K562 (cell line): ENCODE results near the gene TNNI2. TPM values are rescaled to one million over a fixed set of nuclear protein-coding genes. Genes with fewer than 3 reads are reported as not detected.

Source experiments
- CREBBP ChIP-seq: IDR thresholded peaks from one replicate; pipeline ENCODE4 v1.6.1; 2012; ENCODE audit warnings: low read depth, mild to moderate bottlenecking, control low read depth, inconsistent platforms, low read length
- CTCFL ChIP-seq: IDR thresholded peaks from 2 replicates; pipeline ENCODE4 v1.6.1; 2011; ENCODE audit warnings: borderline replicate concordance, low read depth, mild to moderate bottlenecking, moderate library complexity, low read length; ENCODE audit not compliant: insufficient read depth, poor library complexity, severe bottlenecking
- HES1 ChIP-seq: fragments of 450-650 bp; IDR thresholded peaks from 2 replicates; pipeline ENCODE4 v1.6.1; 2016; ENCODE audit warnings: low read depth, mild to moderate bottlenecking, moderate library complexity
- IRF2 ChIP-seq: sonication (generic); formaldehyde crosslinking; IDR thresholded peaks from 2 replicates; pipeline ENCODE4 v1.8.1; 2022; ENCODE audit warnings: mild to moderate bottlenecking, missing genetic modification reagents
- JUND ChIP-seq, 2 experiments: IDR thresholded peaks; 2 replicates in 1 of 2; 3 replicates in 1 of 2; pipeline ENCODE4 v1.6.1; 2011; ENCODE audit warnings: borderline replicate concordance in 2 of 2, low read depth in 2 of 2, low read length in 2 of 2, improper control_type of control experiment in 1 of 2, missing biosample characterization in 1 of 2, missing genetic modification characterization in 1 of 2, missing genetic modification reagents in 1 of 2
- MAFG ChIP-seq: fragments of 450-650 bp; conservative IDR thresholded peaks from 2 replicates; pipeline ENCODE4 v1.6.1; 2016; ENCODE audit warnings: missing genetic modification characterization, missing compliant biosample characterization
- MYBL2 ChIP-seq, 2 experiments: fragments of 450-650 bp in 1 of 2; sonication (generic) in 1 of 2; formaldehyde crosslinking in 1 of 2; IDR thresholded peaks; 2 replicates each; pipeline versions ENCODE4 v1.6.1 to v1.8.1; 2017 to 2022; ENCODE audit warnings: borderline replicate concordance in 1 of 2, inconsistent platforms in 1 of 2, low read depth in 1 of 2, mild to moderate bottlenecking in 1 of 2, missing genetic modification reagents in 1 of 2, moderate library complexity in 1 of 2
- NR0B1 ChIP-seq: fragments of 450-650 bp; IDR thresholded peaks from one replicate; pipeline ENCODE4 v1.6.1; 2018; ENCODE audit warnings: mild to moderate bottlenecking, moderate library complexity; ENCODE audit not compliant: partially characterized antibody
- SAFB ChIP-seq: fragments of 200-400 bp; formaldehyde crosslinking; IDR thresholded peaks from 2 replicates; pipeline ENCODE4 v1.6.1; 2017; ENCODE audit warnings: low read depth, low read length, borderline replicate concordance
- SAFB2 ChIP-seq: fragments of 200-400 bp; formaldehyde crosslinking; IDR thresholded peaks from 2 replicates; pipeline ENCODE4 v1.6.1; 2018; ENCODE audit warnings: borderline replicate concordance, low read length, low read depth, moderate library complexity; ENCODE audit not compliant: severe bottlenecking
- SIN3A ChIP-seq, 2 experiments: fragments of 150-350 bp in 1 of 2; IDR thresholded peaks; 2 replicates each; pipeline ENCODE4 v1.6.1; 2011 to 2016; ENCODE audit warnings: borderline replicate concordance in 2 of 2, low read depth in 2 of 2, low read length in 2 of 2, mild to moderate bottlenecking in 2 of 2, moderate library complexity in 2 of 2; ENCODE audit not compliant: control insufficient read depth in 1 of 2
- TAF15 ChIP-seq: fragments of 200-400 bp; formaldehyde crosslinking; IDR thresholded peaks from 2 replicates; pipeline ENCODE4 v1.6.1; 2017; ENCODE audit warnings: mild to moderate bottlenecking, low read depth, low read length, moderate library complexity
- TCF15 ChIP-seq: fragments of 250-450 bp; sonication (Bioruptor Pico); IDR thresholded peaks from 2 replicates; pipeline ENCODE4 v1.8.0; 2022; ENCODE audit warnings: moderate library complexity, mild to moderate bottlenecking, inconsistent platforms
- ZNF121 ChIP-seq: sonication (generic); formaldehyde crosslinking; conservative IDR thresholded peaks from 2 replicates; pipeline ENCODE4 v1.8.0; 2022; ENCODE audit warnings: missing genetic modification reagents
- ZNF224 ChIP-seq: sonication (generic); formaldehyde crosslinking; IDR thresholded peaks from 2 replicates; pipeline ENCODE4 v1.8.0; 2022; ENCODE audit warnings: mild to moderate bottlenecking, missing genetic modification reagents
- ZNF384 ChIP-seq: IDR thresholded peaks from 2 replicates; pipeline ENCODE4 v1.6.1; 2012; ENCODE audit warnings: low read depth, low read length, improper control_type of control experiment
- ZNF395 ChIP-seq: fragments of 200-800 bp; sonication (Bioruptor generic); IDR thresholded peaks from 2 replicates; pipeline ENCODE4 v1.6.1; 2017; ENCODE audit warnings: missing genetic modification characterization, missing compliant biosample characterization
- ZNF445 ChIP-seq: fragments of 250-450 bp; sonication (Bioruptor Pico); IDR thresholded peaks from 2 replicates; pipeline ENCODE4 v1.4.0; 2020; ENCODE audit warnings: low read depth, mild to moderate bottlenecking, moderate library complexity
- ZNF644 ChIP-seq: fragments of 200-800 bp; sonication (Bioruptor generic); IDR thresholded peaks from 2 replicates; pipeline ENCODE4 v1.6.1; 2016; ENCODE audit warnings: low read depth, missing genetic modification characterization, missing compliant biosample characterization
- polyA plus RNA-seq, 8 experiments: library from polyadenylated mRNA; depleted of rRNA in 4 of 8; stranded (reverse) in 5 of 8; unstranded in 3 of 8; fragments of >200 nt; fragmentation: Nextera tagmentation in 2 of 8; fragmentation: Illumina TruSeq in 1 of 8; extraction: Ambion mirVana in 2 of 8; extraction: Trizol in 1 of 8; gene quantifications; 2 replicates each; pipeline versions ENCODE4 v1.2.1 to v1.2.3, GENCODE V29; 2011 to 2014; ENCODE audit warnings: inconsistent platforms in 1 of 8, missing spikeins in 1 of 8
- total RNA-seq, 7 experiments: library from RNA; depleted of rRNA in 6 of 7; stranded (reverse); fragments of >200 nt in 6 of 7; fragmentation: Illumina TruSeq in 2 of 7; extraction: Trizol in 2 of 7; gene quantifications; 2 replicates each; pipeline versions ENCODE4 v1.2.1 to v1.2.3, GENCODE V29; 2011 to 2021; ENCODE audit warnings: low replicate concordance in 1 of 7

Gene TNNI2
- total and polyA plus RNA-seq, 9 of the 15 experiments (the other 6 are each of a cell fraction or from before 2014, with no cell fraction given) = not detected

GRCh38 chr11:1844221-1845094, 5.7 kb downstream of the TNNI2 start (continued):
- TF ChIP-seq ZNF224 (CRISPR knock-in tag) (no peak), MYBL2 (IDR thresholded peaks at IDR 0.05; ENCODE audit: low read depth) (no peak), MYBL2 (CRISPR knock-in tag; IDR thresholded peaks at IDR 0.05; ENCODE audit: borderline replicate concordance) (no peak), ZNF445 (no peak), ZNF384 (no peak), TAF15 (no peak), TCF15 (no peak), SAFB2 (no peak), SIN3A (IDR thresholded peaks at IDR 0.05; ENCODE audit: borderline replicate concordance in 2 of 2, control insufficient read depth in 1 of 2, low read depth in 2 of 2, low read length in 2 of 2) (no peak), HES1 (0 out of 2 replicates have a peak, but pooled peaks have one; percentile 13), ZNF121 (CRISPR knock-in tag) (no peak), MAFG (tag) (no peak), IRF2 (no peak), NR0B1 (no peak), JUND (IDR thresholded peaks at IDR 0.05; ENCODE audit: borderline replicate concordance, low read depth, low read length) (peak; percentile 53; the same call in 1 of the 2 replicates), JUND (tag; IDR thresholded peaks at IDR 0.05; ENCODE audit: borderline replicate concordance, low read depth, low read length) (peak; percentile 35; the same call in 2 of the 3 replicates), SAFB (no peak), ZNF395 (CRISPR knock-in tag) (0 out of 2 replicates have a peak, but pooled peaks have one; percentile 26), CREBBP (no peak), ZNF644 (tag) (no peak), CTCFL (no peak)
